SK-N-SH (cell line): Measurements from ENCODE around the gene E2F1. TPM values are rescaled to one million over a fixed set of nuclear protein-coding genes. Genes with fewer than 3 reads are reported as not detected.

ENCODE experiments used
- CTCF ChIA-PET: fragments of 300-600, 350-600 bp; formaldehyde crosslinking; extraction: SDS; loops from one replicate; lab custom pipeline; 2021; lab: Yijun Ruan, JAX
- POLR2A ChIA-PET: fragments of 350-600 bp; sonication (Branson Sonifier 250); formaldehyde crosslinking; extraction: SDS; loops from one replicate; lab custom pipeline; 2020; ENCODE audit warnings: antibody characterized with exemption, inconsistent platforms; lab: Yijun Ruan, JAX
- DNase-seq: peaks from one replicate; pipeline ENCODE4 v3.0.0; 2012
- H2AFZ ChIP-seq: fragments of 200-600 bp; sonication (generic); 2 replicates; pipeline ENCODE4 v1.8.1; 2016; ENCODE audit warnings: antibody characterized with exemption, mild to moderate bottlenecking, low read depth
- H3F3A ChIP-seq: fragments of 200-600 bp; sonication (generic); replicated peaks from 2 replicates; pipeline ENCODE3; 2016; ENCODE audit warnings: antibody characterized with exemption, mild to moderate bottlenecking; ENCODE audit not compliant: insufficient read depth
- H3K27ac ChIP-seq, 2 experiments: fragments of 200-500 bp in 1 of 2; fragments of 200-600 bp in 1 of 2; sonication (Bioruptor generic) in 1 of 2; sonication (generic), shearing (Covaris generic) in 1 of 2; 2 replicates each; pipeline versions ENCODE4 v1.5.1 to v1.6.1; 2014 to 2016; ENCODE audit warnings: low read depth in 2 of 2, inconsistent platforms in 1 of 2, low read length in 1 of 2, mild to moderate bottlenecking in 1 of 2, mixed read lengths in 1 of 2
- H3K27me3 ChIP-seq: fragments of 200-600 bp; sonication (generic), shearing (Covaris generic); 2 replicates; pipeline ENCODE4 v1.6.1; 2016; ENCODE audit warnings: mixed run types; ENCODE audit not compliant: insufficient read depth
- H3K36me3 ChIP-seq, 2 experiments: fragments of 200-500 bp in 1 of 2; fragments of 200-600 bp in 1 of 2; sonication (Bioruptor generic) in 1 of 2; sonication (generic) in 1 of 2; replicated peaks in 1 of 2; 2 replicates each; pipeline versions ENCODE3 to v1.5.1; 2014 to 2016; ENCODE audit warnings: low read length in 1 of 2, mild to moderate bottlenecking in 1 of 2; ENCODE audit not compliant: insufficient read depth in 2 of 2, control insufficient read depth in 1 of 2
- H3K4me1 ChIP-seq, 2 experiments: fragments of 200-500 bp in 1 of 2; fragments of 200-600 bp in 1 of 2; sonication (Bioruptor generic) in 1 of 2; sonication (generic), shearing (Covaris generic) in 1 of 2; 2 replicates each; pipeline versions ENCODE4 v1.5.1 to v1.6.1; 2014 to 2016; ENCODE audit warnings: low read depth in 1 of 2, low read length in 1 of 2, mixed run types in 1 of 2; ENCODE audit not compliant: insufficient read depth in 2 of 2, control insufficient read depth in 1 of 2
- H3K4me2 ChIP-seq: fragments of 200-600 bp; sonication (generic), shearing (Covaris generic); 2 replicates; pipeline ENCODE4 v1.6.1; 2017; ENCODE audit warnings: mixed run types
- H3K4me3 ChIP-seq, 2 experiments: fragments of 200-500 bp in 1 of 2; fragments of 200-600 bp in 1 of 2; sonication (Bioruptor generic) in 1 of 2; sonication (generic), shearing (Covaris generic) in 1 of 2; 2 replicates each; pipeline versions ENCODE4 v1.5.1 to v1.8.1; 2014 to 2016; ENCODE audit warnings: low read depth in 2 of 2, inconsistent platforms in 1 of 2, low read length in 1 of 2, mild to moderate bottlenecking in 1 of 2, mixed read lengths in 1 of 2, moderate library complexity in 1 of 2
- H3K79me2 ChIP-seq: fragments of 200-600 bp; sonication (generic); 2 replicates; pipeline ENCODE4 v1.8.1; 2017; ENCODE audit warnings: mild to moderate bottlenecking; ENCODE audit not compliant: insufficient read depth
- H3K9ac ChIP-seq: fragments of 200-600 bp; sonication (generic); 2 replicates; pipeline ENCODE4 v1.6.1; 2017; ENCODE audit warnings: mixed run types
- H3K9me2 ChIP-seq: fragments of 200-600 bp; sonication (generic); 2 replicates; pipeline ENCODE4 v1.6.1; 2017; ENCODE audit warnings: mixed run types
- H3K9me3 ChIP-seq: fragments of 200-600 bp; sonication (generic); 2 replicates; pipeline ENCODE4 v1.6.1; 2017; ENCODE audit warnings: mixed run types, mild to moderate bottlenecking, moderate library complexity
- H4K20me1 ChIP-seq: fragments of 200-600 bp; sonication (generic); 2 replicates; pipeline ENCODE4 v1.6.1; 2017; ENCODE audit warnings: mild to moderate bottlenecking, mixed run types; ENCODE audit not compliant: insufficient read depth
- CTCF ChIP-seq: fragments of 200-600 bp; sonication (generic); IDR thresholded peaks from 2 replicates; pipeline ENCODE4 v1.6.1; 2017; ENCODE audit warnings: antibody characterized with exemption, mild to moderate bottlenecking, moderate library complexity
- EP300 ChIP-seq, 2 experiments: IDR thresholded peaks; 2 replicates each; pipeline versions ENCODE4 v1.4.0 to v1.6.1; 2012; ENCODE audit warnings: borderline replicate concordance in 1 of 2, low read depth in 1 of 2, low read length in 1 of 2
- FOXJ3 ChIP-seq: sonication (generic); formaldehyde crosslinking; IDR thresholded peaks from 2 replicates; pipeline ENCODE4 v1.5.1; 2020; ENCODE audit warnings: mild to moderate bottlenecking, missing genetic modification reagents
- FOXM1 ChIP-seq: IDR thresholded peaks from 2 replicates; pipeline ENCODE4 v1.4.0; 2012; ENCODE audit warnings: low read depth, mild to moderate bottlenecking
- GATA2 ChIP-seq: sonication (generic); formaldehyde crosslinking; IDR thresholded peaks from 2 replicates; pipeline ENCODE4 v1.5.0; 2020; ENCODE audit warnings: mild to moderate bottlenecking, missing genetic modification reagents
- IRF3 ChIP-seq: fragments of 150-350 bp; IDR thresholded peaks from 2 replicates; pipeline ENCODE4 v1.6.1; 2016; ENCODE audit warnings: mild to moderate bottlenecking, low read depth, low read length
- MAX ChIP-seq: IDR thresholded peaks from 2 replicates; pipeline ENCODE4 v1.4.0; 2012; ENCODE audit warnings: low read depth
- MEF2A ChIP-seq: IDR thresholded peaks from 2 replicates; pipeline ENCODE4 v1.4.0; 2012; ENCODE audit warnings: low read depth, borderline replicate concordance
- NRF1 ChIP-seq: IDR thresholded peaks from 2 replicates; pipeline ENCODE4 v1.6.1; 2012; ENCODE audit warnings: low read depth, mild to moderate bottlenecking, low read length
- PBX3 ChIP-seq: IDR thresholded peaks from 2 replicates; pipeline ENCODE4; 2012
- POLR2AphosphoS5 ChIP-seq: IDR thresholded peaks from 2 replicates; pipeline ENCODE4 v1.6.1; 2012; ENCODE audit warnings: low read depth, low read length
- REST ChIP-seq: IDR thresholded peaks from 2 replicates; pipeline ENCODE4 v1.6.1; 2012; ENCODE audit warnings: mild to moderate bottlenecking, low read depth, low read length, moderate library complexity
- SMC3 ChIP-seq: IDR thresholded peaks from 2 replicates; pipeline ENCODE4 v1.6.1; 2012; ENCODE audit warnings: low read depth, low read length, improper control_type of control experiment
- TAF1 ChIP-seq: IDR thresholded peaks from 2 replicates; pipeline ENCODE4 v1.6.1; 2012; ENCODE audit warnings: low read depth, mild to moderate bottlenecking, low read length, moderate library complexity, borderline replicate concordance
- USF2 ChIP-seq: fragments of 150-350 bp; IDR thresholded peaks from 2 replicates; pipeline ENCODE4 v1.6.1; 2017; ENCODE audit warnings: antibody characterized with exemption, low read length, low read depth, borderline replicate concordance
- ZBTB33 ChIP-seq: IDR thresholded peaks from 2 replicates; pipeline ENCODE4 v1.4.0; 2012; ENCODE audit warnings: low read depth, borderline replicate concordance
- WGBS: methylation state at CpG from one replicate; pipeline ENCODE4 v1.1.6; 2017; ENCODE audit warnings: low lambda C conversion rate; 5-methylcytosine and 5-hydroxymethylcytosine counted together
- polyA plus RNA-seq, 3 experiments: library from polyadenylated mRNA; depleted of rRNA; stranded (reverse); fragments of >200 nt; gene quantifications; 2 replicates each; pipeline ENCODE4 v1.2.3, GENCODE V29; 2012

E2F1 gene
- polyA plus RNA-seq, 1 of the 3 experiments (the other 2 are of a cell fraction), result 15.0 TPM

GRCh38 chr20:33659341-33660034 lies 26.7 kb downstream of the E2F1 start:
- TF ChIP-seq GATA2 (CRISPR knock-in tag) (no peak), FOXM1 (no peak), TAF1 (no peak), IRF3 (no peak), SMC3 (no peak), CTCF (no peak), NRF1 (no peak), EP300 (IDR thresholded peaks at IDR 0.05; ENCODE audit: borderline replicate concordance in 1 of 2, low read depth in 1 of 2, low read length in 1 of 2) (no peak), ZBTB33 (no peak), FOXJ3 (CRISPR knock-in tag) (no peak), MAX (no peak), POLR2AphosphoS5 (no peak), MEF2A (no peak), PBX3 (no peak), REST (no peak), USF2 (no peak)
- POLR2A ChIA-PET, result no interaction called here
- Histone ChIP-seq H3F3A (no peaks in the 10 kb centered on the region), H2AFZ (no peak overlapping the region), H3K4me2 (no peak overlapping the region), H3K9me3 (no peaks in the 10 kb centered on the region), H3K36me3 (peaks cover 0 to 7% of the 10 kb centered on the region in 2 experiments), H3K27me3 (no peaks in the 10 kb centered on the region), H3K9me2 (no peaks in the 10 kb centered on the region), H3K27ac (no peak overlapping the region), H4K20me1 (no peaks in the 10 kb centered on the region), H3K4me3 (no peak overlapping the region), H3K9ac (no peak overlapping the region), H3K4me1 (peaks cover 0 to 15% of the 10 kb centered on the region in 2 experiments; a peak in 1 of 4 replicates), H3K79me2 (no peaks in the 10 kb centered on the region)
- CTCF ChIA-PET, result interaction anchor here (1.0 to 1.3 kb wide), 2 partner anchors 9 to 202 kb away, joined by 3 read pairs; no protein-coding TSS in a partner anchor
- DNase-seq, result no peak
- 95% methylated on average over 7 of the region's 32 CpGs for WGBS
